GM12878 (cell line): ENCODE data around the gene RTL9. TPM values are rescaled to one million over a fixed set of nuclear protein-coding genes. Genes with fewer than 3 reads are reported as not detected.

Source experiments
- ATAC-seq: fragments of 200-7000 bp; cut with Tn5 transposase; 3 replicates; pipeline ENCODE4 v1.9.1; 2020; ENCODE audit warnings: mild to moderate bottlenecking, moderate library complexity
- BruUV-seq: library from RNA; stranded (reverse); fragments of 400-500 nt; replicated peaks from 2 replicates; lab custom pipeline; 2021; lab: Mats Ljungman, UMichigan
- CTCF ChIA-PET: fragments of 300-600 bp; sonication (Branson Sonifier 250); formaldehyde crosslinking; extraction: SDS; loops from one replicate; lab custom pipeline; 2021; ENCODE audit warnings: inconsistent platforms; lab: Yijun Ruan, JAX
- POLR2A ChIA-PET: fragments of 350-600 bp; formaldehyde crosslinking; extraction: SDS; loops from one replicate; lab custom pipeline; 2021; ENCODE audit warnings: inconsistent platforms; lab: Charles Lee
- RAD21 ChIA-PET: fragments of 300-600 bp; sonication (Branson Sonifier 250); formaldehyde crosslinking; loops from one replicate; lab custom pipeline; 2023; ENCODE audit warnings: antibody characterized with exemption; ENCODE audit not compliant: unreplicated experiment; lab: Charles Lee
- SMC1A ChIA-PET: fragments of 300-600 bp; sonication (Branson Sonifier 250); formaldehyde crosslinking; loops from one replicate; lab custom pipeline; 2023; ENCODE audit not compliant: unreplicated experiment, uncharacterized antibody; lab: Charles Lee
- DNase-seq: peaks from one replicate; pipeline ENCODE4 v3.0.0-alpha.2; 2011; ENCODE audit warnings: low read depth, low spot score
- FAIRE-seq: peaks from 3 replicates; lab custom pipeline; 2011; peaks lifted over from hg19 to GRCh38; lab: Jason Lieb, UNC
- H2AFZ ChIP-seq: 2 replicates; pipeline ENCODE4 v1.6.0; 2011; ENCODE audit warnings: low read depth, low read length, control low read depth; ENCODE audit not compliant: control insufficient read depth
- H3K27ac ChIP-seq: 2 replicates; pipeline ENCODE4 v1.5.1; 2011; ENCODE audit warnings: control low read depth; ENCODE audit not compliant: control insufficient read depth, insufficient read depth
- H3K27me3 ChIP-seq, 2 experiments: replicated peaks in 1 of 2; 2 replicates each; pipeline versions ENCODE4 v1.6.0 to v1.6.1; 2011; ENCODE audit warnings: low read length in 1 of 2; ENCODE audit not compliant: control insufficient read depth in 2 of 2, insufficient read depth in 2 of 2
- H3K36me3 ChIP-seq, 2 experiments: 2 replicates each; pipeline ENCODE4 v1.5.1; 2011; ENCODE audit warnings: low read length in 1 of 2; ENCODE audit not compliant: control insufficient read depth in 2 of 2, insufficient read depth in 2 of 2
- H3K4me1 ChIP-seq: 2 replicates; pipeline ENCODE4 v1.6.1; 2011; ENCODE audit warnings: mild to moderate bottlenecking, low read length, moderate library complexity, mixed read lengths; ENCODE audit not compliant: control insufficient read depth, insufficient read depth
- H3K4me2 ChIP-seq: 2 replicates; pipeline ENCODE4 v1.6.0; 2011; ENCODE audit warnings: control low read depth; ENCODE audit not compliant: control insufficient read depth, insufficient read depth
- H3K4me3 ChIP-seq: fragments of 200-600 bp; sonication (generic); 2 replicates; pipeline ENCODE4 v1.5.1; 2016
- H3K79me2 ChIP-seq: 2 replicates; pipeline ENCODE4 v1.6.0; 2011; ENCODE audit warnings: low read length; ENCODE audit not compliant: control insufficient read depth, insufficient read depth
- H3K9ac ChIP-seq: 2 replicates; pipeline ENCODE4 v1.8.0; 2011; ENCODE audit warnings: low read length, control low read depth, mixed read lengths; ENCODE audit not compliant: control insufficient read depth, insufficient read depth
- H3K9me3 ChIP-seq: replicated peaks from 3 replicates; pipeline ENCODE4 v1.5.1; 2011; ENCODE audit warnings: mild to moderate bottlenecking, low read length; ENCODE audit not compliant: control insufficient read depth, insufficient read depth
- H4K20me1 ChIP-seq: 2 replicates; pipeline ENCODE4 v1.6.0; 2011; ENCODE audit not compliant: control insufficient read depth, insufficient read depth
- DPF2 ChIP-seq: fragments of 450-650 bp; IDR thresholded peaks from 2 replicates; pipeline ENCODE4 v1.6.1; 2017; ENCODE audit warnings: mild to moderate bottlenecking
- HCFC1 ChIP-seq: fragments of 150-350 bp; IDR thresholded peaks from 2 replicates; pipeline ENCODE4 v1.6.1; 2014; ENCODE audit warnings: low read length
- IRF4 ChIP-seq: IDR thresholded peaks from 2 replicates; pipeline ENCODE4 v1.6.1; 2011; ENCODE audit warnings: low read depth, low read length
- MEF2B ChIP-seq: fragments of 450-650 bp; IDR thresholded peaks from 2 replicates; pipeline ENCODE4 v1.6.1; 2018; ENCODE audit warnings: mild to moderate bottlenecking, moderate library complexity; ENCODE audit not compliant: partially characterized antibody, poor library complexity, severe bottlenecking
- MYC ChIP-seq: IDR thresholded peaks from 2 replicates; pipeline ENCODE4 v1.6.1; 2011; ENCODE audit warnings: mild to moderate bottlenecking, low read length, moderate library complexity, inconsistent platforms; ENCODE audit not compliant: insufficient read depth, insufficient replicate concordance, insufficient read length, severe bottlenecking
- RAD21 ChIP-seq: IDR thresholded peaks from 2 replicates; pipeline ENCODE4 v1.6.1; 2011; ENCODE audit warnings: mild to moderate bottlenecking, low read depth, low read length, moderate library complexity; ENCODE audit not compliant: insufficient read depth
- RAD51 ChIP-seq: fragments of 450-650 bp; IDR thresholded peaks from 2 replicates; pipeline ENCODE4 v1.6.1; 2016; ENCODE audit warnings: moderate library complexity, mild to moderate bottlenecking, inconsistent platforms
- WRNIP1 ChIP-seq: IDR thresholded peaks from 2 replicates; pipeline ENCODE4 v1.6.1; 2011; ENCODE audit warnings: low read depth, low read length, improper control_type of control experiment, borderline replicate concordance
- ZNF274 ChIP-seq: IDR thresholded peaks from one replicate; pipeline ENCODE4 v1.8.0; 2011; ENCODE audit not compliant: insufficient read length, insufficient read depth
- WGBS: methylation state at CpG from one replicate; pipeline ENCODE4 v1.1.6; 2016; ENCODE audit warnings: low lambda C conversion rate; ENCODE audit not compliant: insufficient replicate concordance, insufficient coverage; ENCODE audit errors: missing lambda C conversion rate; 5-methylcytosine and 5-hydroxymethylcytosine counted together
- in situ Hi-C: fragments of 300-500 bp; cut with MboI; formaldehyde crosslinking; loops from 9 replicates; pipeline ENCODE4 v1.14.3; 2018; ENCODE audit warnings: mixed read lengths
- intact Hi-C: fragments of 100-400 bp; cut with micrococcal nuclease; formaldehyde crosslinking; loops from one replicate; pipeline ENCODE4 v1.14.2; 2022; ENCODE audit not compliant: unreplicated experiment
- polyA plus RNA-seq, 11 experiments: library from polyadenylated mRNA; depleted of rRNA in 4 of 11; unstranded in 6 of 11; stranded (reverse) in 5 of 11; fragments of >200 nt; fragmentation: Nextera tagmentation in 4 of 11; fragmentation: Illumina TruSeq in 1 of 11; extraction: Ambion mirVana in 4 of 11; extraction: Trizol in 1 of 11; gene quantifications; 1 replicate in 1 of 11; 2 replicates in 10 of 11; pipeline versions ENCODE4 v1.2.1 to v1.2.3, GENCODE V29; 2011 to 2016; ENCODE audit warnings: inconsistent platforms in 2 of 11, missing spikeins in 2 of 11, low read depth in 1 of 11
- total RNA-seq, 4 experiments: library from RNA; depleted of rRNA in 3 of 4; stranded (reverse); fragments of >200 nt in 3 of 4; fragmentation: Illumina TruSeq in 1 of 4; extraction: Trizol in 1 of 4; gene quantifications; 2 replicates each; pipeline versions ENCODE4 v1.2.1 to v1.2.3, GENCODE V29; 2013 to 2021
- TF ChIP-seq, protein P1 (sequence below): IDR thresholded peaks from 2 replicates; pipeline ENCODE4 v1.6.1; 2011; ENCODE audit warnings: mild to moderate bottlenecking, low read depth, low read length, moderate library complexity; ENCODE audit not compliant: insufficient replicate concordance
- TF ChIP-seq, protein P2 (sequence below): fragments of 450-650 bp; IDR thresholded peaks from 2 replicates; pipeline ENCODE4 v1.6.1; 2016; ENCODE audit warnings: mild to moderate bottlenecking
- TF ChIP-seq, protein P3 (sequence below): IDR thresholded peaks from 2 replicates; pipeline ENCODE4 v1.6.1; 2012; ENCODE audit warnings: low read depth, low read length, improper control_type of control experiment

RTL9 gene
- total and polyA plus RNA-seq, 10 of the 15 experiments (the other 5 are each of a cell fraction or from before 2014, with no cell fraction given) = 0.05 to 1.2 (median 0.17) TPM

DNA sequence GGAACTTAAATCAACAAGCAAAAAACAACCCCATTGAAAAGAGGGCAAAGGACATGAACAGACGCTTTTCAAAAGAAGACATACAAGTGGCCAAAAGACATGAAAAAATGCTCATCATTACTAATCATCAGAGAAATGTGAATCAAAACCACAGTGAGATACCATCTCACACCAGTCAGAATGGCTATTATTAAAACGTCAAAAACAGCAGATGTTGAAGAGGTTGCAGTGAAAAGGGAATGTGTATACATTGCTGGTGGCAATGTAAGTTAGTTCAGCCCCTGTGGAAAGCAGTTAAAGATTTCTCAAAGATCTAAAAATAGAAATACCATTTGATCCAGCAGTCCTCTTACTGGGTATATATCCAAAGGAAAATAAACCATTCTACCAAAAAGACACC, 22.6 kb downstream of the RTL9 start:
- ChIA-PET SMC1A (no interaction called here), POLR2A (no interaction called here), CTCF (no interaction called here), RAD21 (no interaction called here)
- FAIRE-seq = no peak
- H3K27me3 ChIP-seq = no peaks in the 10 kb centered on the region
- no peak overlapping the region for H3K27ac ChIP-seq
- H3K36me3 ChIP-seq = no peaks in the 10 kb centered on the region
- intact Hi-C loops (no loop called here), in situ Hi-C loops (no loop called here)
- no peaks in the 10 kb centered on the region for H3K79me2 ChIP-seq
- no peaks in the 10 kb centered on the region for H3K4me1 ChIP-seq
- no peak overlapping the region for H3K9ac ChIP-seq
- 47% methylated on average over 2 of the region's 2 CpGs for WGBS
- H2AFZ ChIP-seq = no peak overlapping the region
- no peak overlapping the region for H3K4me3 ChIP-seq
- no peak for DNase-seq
- BruUV-seq = no TSS peak
- TF ChIP-seq, protein P1, sequence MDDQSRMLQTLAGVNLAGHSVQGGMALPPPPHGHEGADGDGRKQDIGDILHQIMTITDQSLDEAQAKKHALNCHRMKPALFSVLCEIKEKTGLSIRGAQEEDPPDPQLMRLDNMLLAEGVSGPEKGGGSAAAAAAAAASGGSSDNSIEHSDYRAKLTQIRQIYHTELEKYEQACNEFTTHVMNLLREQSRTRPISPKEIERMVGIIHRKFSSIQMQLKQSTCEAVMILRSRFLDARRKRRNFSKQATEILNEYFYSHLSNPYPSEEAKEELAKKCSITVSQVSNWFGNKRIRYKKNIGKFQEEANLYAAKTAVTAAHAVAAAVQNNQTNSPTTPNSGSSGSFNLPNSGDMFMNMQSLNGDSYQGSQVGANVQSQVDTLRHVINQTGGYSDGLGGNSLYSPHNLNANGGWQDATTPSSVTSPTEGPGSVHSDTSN = no peak
- TF ChIP-seq ZNF274 = no peak
- TF ChIP-seq RAD51 = no peak
- TF ChIP-seq DPF2 = no peak
- H3K4me2 ChIP-seq = no peak overlapping the region
- H3K9me3 ChIP-seq = no peaks in the 10 kb centered on the region
- no peaks in the 10 kb centered on the region for H4K20me1 ChIP-seq
- ATAC-seq = no peak

DNA sequence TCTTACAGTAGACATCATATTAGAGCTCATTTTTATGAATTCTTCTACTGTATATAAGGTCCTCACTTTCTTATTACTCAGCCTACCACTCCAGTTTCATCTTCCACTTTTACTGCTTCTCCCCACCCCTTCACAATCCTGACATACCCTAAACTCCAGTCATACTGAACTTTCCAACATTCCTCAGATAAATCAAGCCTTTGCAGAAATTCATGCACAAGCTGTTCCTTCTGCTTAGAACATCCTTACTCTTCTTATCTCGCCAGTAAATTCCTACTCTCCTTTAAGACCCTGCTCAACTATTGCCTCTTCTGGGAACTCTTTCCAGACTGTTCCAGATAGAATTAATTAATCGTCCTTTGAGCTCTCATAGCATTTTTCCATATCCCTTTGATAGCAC, 24.8 kb downstream of the RTL9 start:
- H3K4me2 ChIP-seq = no peak overlapping the region
- SMC1A ChIA-PET = interaction anchor here (1.0 to 1.7 kb wide), 3 partner anchors 10 to 416 kb away, joined by 3 to 4 read pairs (median 4); no protein-coding TSS in a partner anchor
- BruUV-seq = no TSS peak
- TF ChIP-seq MYC (no peak), MEF2B (no peak), IRF4 (no peak), WRNIP1 (no peak), HCFC1 (no peak), RAD21 (no peak)
- TF ChIP-seq, protein P2, sequence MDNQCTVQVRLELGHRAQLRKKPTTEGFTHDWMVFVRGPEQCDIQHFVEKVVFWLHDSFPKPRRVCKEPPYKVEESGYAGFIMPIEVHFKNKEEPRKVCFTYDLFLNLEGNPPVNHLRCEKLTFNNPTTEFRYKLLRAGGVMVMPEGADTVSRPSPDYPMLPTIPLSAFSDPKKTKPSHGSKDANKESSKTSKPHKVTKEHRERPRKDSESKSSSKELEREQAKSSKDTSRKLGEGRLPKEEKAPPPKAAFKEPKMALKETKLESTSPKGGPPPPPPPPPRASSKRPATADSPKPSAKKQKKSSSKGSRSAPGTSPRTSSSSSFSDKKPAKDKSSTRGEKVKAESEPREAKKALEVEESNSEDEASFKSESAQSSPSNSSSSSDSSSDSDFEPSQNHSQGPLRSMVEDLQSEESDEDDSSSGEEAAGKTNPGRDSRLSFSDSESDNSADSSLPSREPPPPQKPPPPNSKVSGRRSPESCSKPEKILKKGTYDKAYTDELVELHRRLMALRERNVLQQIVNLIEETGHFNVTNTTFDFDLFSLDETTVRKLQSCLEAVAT = no peak
- TF ChIP-seq, protein P3, sequence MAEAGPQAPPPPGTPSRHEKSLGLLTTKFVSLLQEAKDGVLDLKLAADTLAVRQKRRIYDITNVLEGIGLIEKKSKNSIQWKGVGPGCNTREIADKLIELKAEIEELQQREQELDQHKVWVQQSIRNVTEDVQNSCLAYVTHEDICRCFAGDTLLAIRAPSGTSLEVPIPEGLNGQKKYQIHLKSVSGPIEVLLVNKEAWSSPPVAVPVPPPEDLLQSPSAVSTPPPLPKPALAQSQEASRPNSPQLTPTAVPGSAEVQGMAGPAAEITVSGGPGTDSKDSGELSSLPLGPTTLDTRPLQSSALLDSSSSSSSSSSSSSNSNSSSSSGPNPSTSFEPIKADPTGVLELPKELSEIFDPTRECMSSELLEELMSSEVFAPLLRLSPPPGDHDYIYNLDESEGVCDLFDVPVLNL = no peak

More for the DNA sequence above, 24.8 kb downstream of the RTL9 start:
- no peaks in the 10 kb centered on the region for H3K27me3 ChIP-seq
- H3K27ac ChIP-seq = no peak overlapping the region
- 19% methylated on average over 2 of the region's 2 CpGs for WGBS
- no peak overlapping the region for H3K9ac ChIP-seq
- intact Hi-C loops = no loop called here
- FAIRE-seq (no peak), ATAC-seq (no peak), DNase-seq (no peak)
- no peak overlapping the region for H3K4me3 ChIP-seq
- in situ Hi-C loops = no loop called here
- H3K4me1 ChIP-seq = no peaks in the 10 kb centered on the region
- H3K36me3 ChIP-seq = no peaks in the 10 kb centered on the region
- H4K20me1 ChIP-seq = no peaks in the 10 kb centered on the region
- RAD21 ChIA-PET = no interaction called here
- CTCF ChIA-PET = interaction anchor here (0.7 to 1.4 kb wide), 2 partner anchors 24 to 697 kb away, joined by 3 read pairs; no protein-coding TSS in a partner anchor
- POLR2A ChIA-PET = no interaction called here
- H3K79me2 ChIP-seq = no peaks in the 10 kb centered on the region
- no peak overlapping the region for H2AFZ ChIP-seq
- H3K9me3 ChIP-seq = no peaks in the 10 kb centered on the region
